Embryonic facial prominence (tissue), 1 donor: ENCODE results near the gene COA1.

ENCODE experiments used
- DNase-seq: peaks from one replicate; pipeline ENCODE4 v3.0.0-alpha.2; 2016; ENCODE audit errors: extremely low spot score

COA1 gene

GRCh38 chr7:43653891-43654504 lies 75.3 kb downstream of the COA1 start:
- no peak for DNase-seq

- DNase-seq = no peak
Measured at GRCh38 chr7:43653466-43653865, 75.9 kb downstream of the COA1 start.

GRCh38 chr7:43652364-43652763 lies 77.0 kb downstream of the COA1 start:
- DNase-seq = no peak

GRCh38 chr7:43650457-43651052 lies 78.8 kb downstream of the COA1 start:
- DNase-seq = no peak

GRCh38 chr7:43649755-43650274 lies 79.5 kb downstream of the COA1 start:
- no peak for DNase-seq

GRCh38 chr7:43648473-43649406 lies 80.6 kb downstream of the COA1 start:
- no peak for DNase-seq

GRCh38 chr7:43647673-43648472 lies 81.5 kb downstream of the COA1 start:
- no peak for DNase-seq

GRCh38 chr7:43647339-43647672 lies 82.0 kb downstream of the COA1 start:
- no peak for DNase-seq

- DNase-seq = no peak
Measured at GRCh38 chr7:43646603-43647338, 82.6 kb downstream of the COA1 start.

- no peak for DNase-seq
Measured at GRCh38 chr7:43645699-43646226, 83.6 kb downstream of the COA1 start.

- no peak for DNase-seq
Measured at GRCh38 chr7:43643846-43644245, 85.5 kb downstream of the COA1 start.

- no peak for DNase-seq
Measured at GRCh38 chr7:43642897-43643630, 86.3 kb downstream of the COA1 start.

- no peak for DNase-seq
Measured at GRCh38 chr7:43640679-43641078, 88.6 kb downstream of the COA1 start.

GRCh38 chr7:43639858-43640491 lies 89.3 kb downstream of the COA1 start:
- no peak for DNase-seq

GRCh38 chr7:43637114-43637806 lies 92.1 kb downstream of the COA1 start:
- DNase-seq = no peak

- no peak for DNase-seq
Measured at GRCh38 chr7:43636093-43636492, 93.2 kb downstream of the COA1 start.

- no peak for DNase-seq
Measured at GRCh38 chr7:43634384-43634783, 94.9 kb downstream of the COA1 start.

- DNase-seq = no peak
Measured at GRCh38 chr7:43632746-43633145, 96.6 kb downstream of the COA1 start.

- no peak for DNase-seq
Measured at GRCh38 chr7:43631559-43631958, 97.8 kb downstream of the COA1 start.
